Effector CD4-positive, alpha-beta T cell (primary cell): ENCODE measurements around the gene DSCAML1.

Experiments used
- DNase-seq: peaks from one replicate; pipeline ENCODE4 v3.0.0-alpha.2; 2020

DSCAML1 gene

GRCh38 chr11:117572129-117572528, 224.9 kb downstream of the DSCAML1 start:
- no peak for DNase-seq

- DNase-seq: no peak
Observed at GRCh38 chr11:117570701-117571100, 226.3 kb downstream of the DSCAML1 start.

GRCh38 chr11:117569911-117570310, 227.1 kb downstream of the DSCAML1 start:
- DNase-seq: no peak

GRCh38 chr11:117565709-117566108, 231.3 kb downstream of the DSCAML1 start:
- DNase-seq: no peak

- DNase-seq: no peak
Observed at GRCh38 chr11:117564321-117564720, 232.7 kb downstream of the DSCAML1 start.

GRCh38 chr11:117563556-117563955, 233.5 kb downstream of the DSCAML1 start:
- no peak for DNase-seq

GRCh38 chr11:117562136-117562535, 234.9 kb downstream of the DSCAML1 start:
- no peak for DNase-seq

GRCh38 chr11:117560780-117561530, 236.1 kb downstream of the DSCAML1 start:
- DNase-seq: no peak

GRCh38 chr11:117559698-117560097, 237.3 kb downstream of the DSCAML1 start:
- no peak for DNase-seq

GRCh38 chr11:117557361-117557760, 239.7 kb downstream of the DSCAML1 start:
- no peak for DNase-seq

- no peak for DNase-seq
Observed at GRCh38 chr11:117554601-117555333, 242.2 kb downstream of the DSCAML1 start.

- DNase-seq: no peak
Observed at GRCh38 chr11:117552626-117553025, 244.4 kb downstream of the DSCAML1 start.

- DNase-seq: no peak
Observed at GRCh38 chr11:117551761-117552343, 245.2 kb downstream of the DSCAML1 start.

GRCh38 chr11:117550466-117550865, 246.6 kb downstream of the DSCAML1 start:
- no peak for DNase-seq

GRCh38 chr11:117549417-117549816, 247.6 kb downstream of the DSCAML1 start:
- no peak for DNase-seq

GRCh38 chr11:117548876-117549275, 248.1 kb downstream of the DSCAML1 start:
- no peak for DNase-seq

- no peak for DNase-seq
Observed at GRCh38 chr11:117547946-117548345, 249.1 kb downstream of the DSCAML1 start.

- DNase-seq: no peak
Observed at GRCh38 chr11:117547195-117547850, 249.7 kb downstream of the DSCAML1 start.

- no peak for DNase-seq
Observed at GRCh38 chr11:117546431-117547194, 250.4 kb downstream of the DSCAML1 start.

GRCh38 chr11:117545706-117546105, 251.3 kb downstream of the DSCAML1 start:
- no peak for DNase-seq

GRCh38 chr11:117544130-117544800, 252.8 kb downstream of the DSCAML1 start:
- no peak for DNase-seq

GRCh38 chr11:117541211-117541610, 255.8 kb downstream of the DSCAML1 start:
- no peak for DNase-seq
